H7 (cell line): ENCODE data around the gene TMA7. TPM values are rescaled to one million over a fixed set of nuclear protein-coding genes. Genes with fewer than 3 reads are reported as not detected.

Experiments used
- DNase-seq: peaks from one replicate; pipeline ENCODE4 v3.0.0; 2012
- H3K27me3 ChIP-seq: 2 replicates; pipeline ENCODE4 v1.6.0; 2011; ENCODE audit warnings: mild to moderate bottlenecking, low read length; ENCODE audit not compliant: control insufficient read depth, insufficient read depth
- H3K36me3 ChIP-seq: replicated peaks from 2 replicates; pipeline ENCODE4 v1.5.1; 2011; ENCODE audit warnings: low read length; ENCODE audit not compliant: control insufficient read depth, insufficient read depth
- H3K4me3 ChIP-seq: 2 replicates; pipeline ENCODE4 v1.5.1; 2011; ENCODE audit warnings: low read depth, mild to moderate bottlenecking, control low read depth, low read length, moderate library complexity; ENCODE audit not compliant: insufficient read depth
- total RNA-seq: library from RNA; depleted of rRNA; stranded (reverse); fragments of >200 nt; shearing (Covaris generic); gene quantifications from 2 replicates; pipeline ENCODE4 v1.2.3, GENCODE V29; 2014

The TMA7 gene
- total RNA-seq, 1 experiment from 2014 or later = 222 TPM

DNA sequence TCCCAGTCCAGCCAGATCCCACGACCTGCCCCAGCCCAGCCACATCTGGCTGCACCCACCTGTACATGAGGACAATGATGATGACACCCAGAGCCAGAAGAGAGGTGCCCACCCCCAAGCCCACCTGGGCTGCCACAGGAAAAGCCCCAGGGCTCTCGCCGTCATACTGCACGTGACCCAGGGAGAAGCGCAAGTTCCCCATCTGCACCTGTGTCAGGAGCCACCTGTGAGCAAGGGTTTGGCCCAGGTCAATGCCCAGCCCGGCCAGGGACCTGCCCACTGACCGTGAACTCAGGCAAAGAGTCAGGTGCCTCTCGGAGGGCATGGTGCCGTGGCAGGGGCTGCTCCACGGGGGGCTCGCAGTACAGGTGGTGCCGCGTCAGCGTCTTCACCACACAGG lies 26.4 kb upstream of the TMA7 start:
- Histone ChIP-seq H3K27me3 (no peaks in the 10 kb centered on the region; the same call in 1 of the 2 replicates), H3K36me3 (peaks cover 69% of the 10 kb centered on the region), H3K4me3 (no peak overlapping the region)
- no peak for DNase-seq

DNA sequence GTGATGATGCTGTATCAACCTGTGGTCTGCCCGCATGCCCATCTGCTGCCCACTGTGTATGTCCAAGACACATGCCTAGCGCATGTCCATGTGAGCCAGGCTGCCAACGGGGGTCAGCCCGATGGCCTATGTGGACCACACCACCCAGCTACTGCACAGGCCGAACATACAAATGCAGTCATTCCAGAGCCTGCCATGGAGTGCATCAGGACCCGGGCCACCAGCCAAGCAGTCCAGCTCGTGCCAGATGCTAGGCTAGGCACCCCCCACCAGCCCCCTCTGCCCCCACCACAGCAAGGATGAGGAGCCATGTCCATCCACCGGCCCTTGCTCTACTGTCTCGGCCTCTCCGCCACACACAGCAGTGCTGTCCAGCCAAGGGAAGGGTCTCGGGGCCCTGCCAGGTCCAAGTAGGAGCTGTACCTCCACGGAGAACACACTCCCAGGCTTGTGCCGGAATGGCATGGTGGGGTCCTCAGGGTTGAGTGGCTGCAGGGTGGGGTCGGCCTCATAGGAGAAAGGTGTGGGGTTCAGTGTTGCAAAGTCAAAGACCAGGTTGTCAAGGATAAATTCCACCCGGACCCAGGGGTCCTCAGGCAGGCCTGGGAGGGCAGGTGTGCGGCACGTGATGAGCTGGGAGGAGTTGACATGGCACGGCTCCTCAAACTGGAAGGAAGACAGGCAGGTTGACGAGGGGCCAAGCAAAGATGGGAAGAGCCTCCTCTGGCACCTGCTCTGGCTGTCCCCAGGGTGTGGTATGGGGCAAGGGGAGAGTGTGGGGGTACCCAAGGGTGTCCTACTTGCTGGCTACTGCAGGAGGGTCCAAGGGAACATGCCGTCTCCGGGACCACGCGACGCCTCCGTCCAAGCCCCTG lies 25.4 kb upstream of the TMA7 start:
- Histone ChIP-seq H3K27me3 (no peaks in the 10 kb centered on the region; the same call in 1 of the 2 replicates), H3K4me3 (no peak overlapping the region), H3K36me3 (peaks cover 64% of the 10 kb centered on the region)
- DNase-seq = no peak

DNA sequence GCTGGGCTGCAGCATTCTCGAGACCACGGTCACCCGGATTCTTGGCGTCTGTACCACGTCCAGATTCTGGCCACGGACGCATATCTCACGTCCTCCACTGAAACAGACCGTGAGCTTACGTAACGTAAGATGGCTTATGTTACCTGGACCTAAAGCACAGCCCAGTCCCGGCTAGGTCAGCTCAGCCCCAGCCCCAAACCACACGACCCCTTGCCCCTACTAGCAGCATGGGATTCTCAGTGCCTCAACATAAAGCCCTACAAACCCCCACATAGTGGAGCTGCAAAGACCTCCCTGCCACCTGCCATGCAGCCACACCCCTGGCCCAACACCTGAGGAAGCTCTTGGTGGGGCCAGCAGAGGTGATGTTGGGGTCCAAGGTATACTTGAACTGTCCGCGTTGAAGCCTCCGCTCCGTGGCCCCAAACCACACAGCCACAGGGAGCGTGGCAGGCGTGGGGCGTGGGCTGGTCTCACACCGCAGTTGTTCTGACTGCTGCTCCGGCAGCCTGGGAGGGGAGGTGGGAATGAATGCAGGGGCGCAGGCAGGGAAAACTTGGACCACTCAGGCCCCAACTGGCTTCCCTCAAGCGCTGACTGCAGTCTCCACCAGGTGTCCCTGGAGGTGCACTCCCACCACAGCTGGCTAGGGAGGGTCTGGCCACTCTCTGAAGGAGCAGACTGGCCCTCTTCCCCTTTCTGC lies 24.7 kb upstream of the TMA7 start:
- peaks cover 60% of the 10 kb centered on the region for H3K36me3 ChIP-seq
- no peak overlapping the region for H3K4me3 ChIP-seq
- DNase-seq = no peak
- H3K27me3 ChIP-seq = no peaks in the 10 kb centered on the region; the same call in 1 of the 2 replicates

DNA sequence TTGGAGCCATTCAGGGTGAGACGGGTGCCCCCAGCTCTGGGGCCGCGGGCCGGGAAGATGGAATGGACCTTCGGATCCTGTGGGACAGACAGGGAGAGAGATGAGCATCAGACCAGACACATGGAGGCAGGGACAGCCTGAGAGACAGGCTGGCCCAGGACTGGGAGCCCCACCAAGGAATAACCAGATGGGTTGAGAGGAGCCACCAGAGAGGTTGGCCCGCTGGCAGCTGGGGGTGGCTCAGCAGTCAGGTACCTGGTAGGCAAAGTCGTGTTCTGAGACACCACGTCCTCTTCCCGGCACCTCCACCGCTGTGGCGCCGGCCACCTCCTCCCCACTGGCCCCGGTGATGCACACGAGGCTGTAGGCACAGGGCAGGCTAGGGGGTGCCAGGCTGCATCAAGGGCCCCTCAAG lies 24.0 kb upstream of the TMA7 start:
- Histone ChIP-seq H3K36me3 (peaks cover 56% of the 10 kb centered on the region), H3K4me3 (no peak overlapping the region), H3K27me3 (no peaks in the 10 kb centered on the region; the same call in 1 of the 2 replicates)
- DNase-seq = no peak

- no peak for DNase-seq
- H3K27me3 ChIP-seq = no peaks in the 10 kb centered on the region; the same call in 1 of the 2 replicates
- H3K36me3 ChIP-seq = peaks cover 54% of the 10 kb centered on the region
- no peak overlapping the region for H3K4me3 ChIP-seq
Observed at GRCh38 chr3:48416546-48416945, 23.5 kb upstream of the TMA7 start.

DNA sequence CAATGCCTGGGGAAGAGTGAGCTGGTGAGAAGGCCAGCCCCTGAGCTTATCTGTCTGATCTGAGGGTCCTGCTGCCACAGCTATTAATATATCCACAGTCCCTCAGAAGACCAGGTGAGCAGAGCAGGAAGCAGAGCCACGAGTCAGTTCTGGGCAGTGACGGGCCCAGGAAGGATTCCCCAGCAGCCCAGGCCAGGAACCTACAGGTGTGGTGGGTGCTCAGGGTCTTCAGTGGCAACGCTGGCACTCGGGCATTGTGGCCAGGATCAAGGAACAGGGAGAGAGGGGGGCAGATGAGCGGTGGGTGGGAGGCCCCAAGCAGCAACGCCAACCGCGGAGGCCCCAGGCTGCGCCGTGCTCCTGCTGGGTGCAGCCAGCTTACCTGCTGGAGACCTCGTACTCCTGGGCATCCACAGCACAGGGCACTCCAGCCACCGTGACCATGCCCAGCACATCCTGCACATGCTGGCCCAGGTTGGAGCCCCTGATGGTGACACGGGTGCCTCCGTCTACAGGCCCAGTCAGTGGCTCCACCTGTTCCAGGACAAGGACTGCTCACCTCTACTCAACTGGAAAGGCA lies 22.4 kb upstream of the TMA7 start:
- Histone ChIP-seq H3K4me3 (no peak overlapping the region), H3K36me3 (peaks cover 45% of the 10 kb centered on the region), H3K27me3 (no peaks in the 10 kb centered on the region; the same call in 1 of the 2 replicates)
- DNase-seq = no peak

DNA sequence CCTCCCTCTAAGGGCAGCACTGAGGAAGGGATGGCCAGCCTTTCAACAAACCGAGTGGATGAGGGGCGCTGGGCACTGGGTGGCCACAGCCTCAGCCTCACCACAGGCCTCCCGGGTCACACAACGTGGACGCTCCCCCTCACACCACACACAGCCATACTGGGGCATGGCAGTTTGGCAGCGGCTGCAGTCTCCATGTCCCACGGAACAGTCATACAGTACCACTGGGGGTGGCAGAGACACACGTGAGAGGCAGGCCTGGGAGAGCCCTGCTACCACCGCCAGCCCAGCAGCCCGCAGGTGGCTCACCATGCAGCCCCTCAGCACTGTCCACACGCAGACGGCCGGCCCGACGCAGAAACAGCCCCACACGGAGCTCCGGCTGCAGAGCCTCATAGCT lies 21.9 kb upstream of the TMA7 start:
- DNase-seq = no peak
- H3K4me3 ChIP-seq = no peak overlapping the region
- no peaks in the 10 kb centered on the region; the same call in 1 of the 2 replicates for H3K27me3 ChIP-seq
- H3K36me3 ChIP-seq = peaks cover 40% of the 10 kb centered on the region

- H3K27me3 ChIP-seq = no peaks in the 10 kb centered on the region; the same call in 1 of the 2 replicates
- H3K36me3 ChIP-seq = peaks cover 37% of the 10 kb centered on the region
- no peak overlapping the region for H3K4me3 ChIP-seq
- no peak for DNase-seq
Observed at GRCh38 chr3:48418651-48419050, 21.4 kb upstream of the TMA7 start.

GRCh38 chr3:48419149-48419548 lies 20.9 kb upstream of the TMA7 start:
- Histone ChIP-seq H3K27me3 (no peaks in the 10 kb centered on the region; the same call in 1 of the 2 replicates), H3K4me3 (no peak overlapping the region), H3K36me3 (peaks cover 34% of the 10 kb centered on the region)
- no peak for DNase-seq

GRCh38 chr3:48419597-48419996 lies 20.5 kb upstream of the TMA7 start:
- Histone ChIP-seq H3K4me3 (no peak overlapping the region), H3K27me3 (no peaks in the 10 kb centered on the region; the same call in 1 of the 2 replicates), H3K36me3 (peaks cover 31% of the 10 kb centered on the region)
- no peak for DNase-seq

DNA sequence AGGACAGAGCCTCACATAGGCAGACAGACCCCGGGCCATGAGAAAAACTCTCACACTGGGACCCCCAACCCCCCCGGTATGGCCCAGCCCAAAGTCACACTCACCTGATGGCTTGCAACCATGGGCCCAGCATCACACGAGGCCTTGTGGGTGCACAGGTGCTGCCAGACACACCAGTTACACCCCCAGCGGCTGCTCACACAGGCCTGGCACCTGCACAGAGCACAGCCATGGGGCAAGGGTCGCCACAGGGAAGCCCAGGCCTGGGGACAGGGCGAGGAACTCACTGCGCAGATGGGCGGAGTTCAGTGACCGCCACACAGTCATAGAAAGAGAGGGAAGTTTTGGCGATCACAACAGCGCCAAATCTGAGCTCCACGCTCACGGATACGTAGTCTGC lies 19.5 kb upstream of the TMA7 start:
- Histone ChIP-seq H3K27me3 (no peaks in the 10 kb centered on the region; the same call in 1 of the 2 replicates), H3K4me3 (no peak overlapping the region), H3K36me3 (peaks cover 21% of the 10 kb centered on the region)
- DNase-seq = no peak

DNA sequence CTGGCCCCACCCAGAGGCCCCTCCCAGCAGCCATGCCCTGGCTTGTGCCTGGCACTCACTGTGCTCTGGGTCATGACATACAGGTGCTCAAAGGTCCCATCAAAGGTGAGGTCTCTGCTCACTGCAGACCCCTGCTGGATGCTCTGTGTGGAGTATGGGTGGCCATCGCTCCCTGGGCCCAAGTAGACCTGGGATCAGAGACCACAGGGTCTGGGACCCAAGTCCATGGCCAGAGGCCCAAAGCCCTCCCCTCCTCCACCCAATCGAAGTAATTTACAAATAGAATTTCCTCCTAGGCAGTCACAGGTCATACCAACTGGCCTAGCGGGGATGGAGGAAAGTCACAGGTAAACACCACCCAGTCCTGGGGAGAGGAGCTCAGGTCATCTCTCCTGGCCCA lies 17.8 kb upstream of the TMA7 start:
- Histone ChIP-seq H3K4me3 (no peak overlapping the region), H3K27me3 (no peaks in the 10 kb centered on the region), H3K36me3 (peaks cover 13% of the 10 kb centered on the region)
- no peak for DNase-seq

GRCh38 chr3:48422681-48423080 lies 17.4 kb upstream of the TMA7 start:
- Histone ChIP-seq H3K27me3 (no peaks in the 10 kb centered on the region), H3K4me3 (no peak overlapping the region), H3K36me3 (peaks cover 13% of the 10 kb centered on the region)
- DNase-seq = no peak

DNA sequence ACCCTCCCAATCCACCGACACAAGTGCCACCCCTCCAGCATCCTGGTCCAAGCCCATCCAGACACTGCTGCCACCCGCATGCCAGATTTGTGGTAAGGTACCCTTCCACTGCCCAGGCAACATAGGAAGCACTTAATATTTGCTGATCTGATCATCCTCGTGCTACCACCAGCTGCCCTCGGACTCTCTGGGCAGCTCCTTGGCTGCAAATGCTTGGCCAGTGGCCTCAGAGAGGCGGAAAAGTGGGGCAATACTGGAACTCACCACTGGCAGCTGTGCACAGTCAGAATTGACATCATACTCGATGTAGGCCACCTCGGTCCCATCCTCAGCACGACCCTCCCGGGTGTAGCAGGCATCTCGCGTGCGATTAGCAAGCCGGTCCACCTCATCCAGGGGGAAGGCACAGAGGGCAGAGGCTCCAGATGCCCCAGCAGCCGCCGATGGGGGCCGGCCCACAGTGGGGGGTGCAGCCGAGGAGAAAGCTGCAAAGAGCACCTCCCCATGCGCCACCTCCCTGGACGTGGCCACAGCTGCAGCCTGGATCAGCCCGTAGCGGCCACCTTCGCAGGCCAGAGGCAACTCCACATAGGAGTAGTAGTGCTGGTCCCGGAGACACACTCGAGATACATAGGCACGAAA lies 16.7 kb upstream of the TMA7 start:
- H3K27me3 ChIP-seq = no peaks in the 10 kb centered on the region
- peak; percentile 29 for DNase-seq
- H3K36me3 ChIP-seq = peaks cover 10% of the 10 kb centered on the region
- no peak overlapping the region for H3K4me3 ChIP-seq
